GM10248 (cell line): ENCODE measurements around the gene MCFD2.

Source experiments
- CTCF ChIA-PET: fragments of 300-600 bp; sonication (Branson Sonifier 250); formaldehyde crosslinking; extraction: SDS; loops from one replicate; lab custom pipeline; 2021; ENCODE audit warnings: antibody characterized with exemption; lab: Yijun Ruan, JAX
- POLR2A ChIA-PET: fragments of 350-650 bp; sonication (Branson Sonifier 250); formaldehyde crosslinking; extraction: SDS; loops from one replicate; lab custom pipeline; 2020; ENCODE audit warnings: antibody characterized with exemption; lab: Yijun Ruan, JAX
- DNase-seq: peaks from one replicate; pipeline ENCODE4 v3.0.0; 2012; ENCODE audit errors: extremely low spot score
- CTCF ChIP-seq: IDR thresholded peaks from 2 replicates; pipeline ENCODE4 v1.5.1; 2012; ENCODE audit warnings: mild to moderate bottlenecking, low read depth; ENCODE audit errors: extremely low read depth, missing control alignments, control extremely low read depth

The MCFD2 gene

GRCh38 chr2:46875226-46875899 is 40.2 kb downstream of the MCFD2 start:
- POLR2A ChIA-PET: no interaction called here
- no peak for TF ChIP-seq CTCF
- no peak for DNase-seq
- CTCF ChIA-PET: interaction anchor here (1.1 to 1.9 kb wide), 3 partner anchors 10 to 447 kb away, joined by 3 to 5 read pairs (median 3); no protein-coding TSS in a partner anchor

DNA sequence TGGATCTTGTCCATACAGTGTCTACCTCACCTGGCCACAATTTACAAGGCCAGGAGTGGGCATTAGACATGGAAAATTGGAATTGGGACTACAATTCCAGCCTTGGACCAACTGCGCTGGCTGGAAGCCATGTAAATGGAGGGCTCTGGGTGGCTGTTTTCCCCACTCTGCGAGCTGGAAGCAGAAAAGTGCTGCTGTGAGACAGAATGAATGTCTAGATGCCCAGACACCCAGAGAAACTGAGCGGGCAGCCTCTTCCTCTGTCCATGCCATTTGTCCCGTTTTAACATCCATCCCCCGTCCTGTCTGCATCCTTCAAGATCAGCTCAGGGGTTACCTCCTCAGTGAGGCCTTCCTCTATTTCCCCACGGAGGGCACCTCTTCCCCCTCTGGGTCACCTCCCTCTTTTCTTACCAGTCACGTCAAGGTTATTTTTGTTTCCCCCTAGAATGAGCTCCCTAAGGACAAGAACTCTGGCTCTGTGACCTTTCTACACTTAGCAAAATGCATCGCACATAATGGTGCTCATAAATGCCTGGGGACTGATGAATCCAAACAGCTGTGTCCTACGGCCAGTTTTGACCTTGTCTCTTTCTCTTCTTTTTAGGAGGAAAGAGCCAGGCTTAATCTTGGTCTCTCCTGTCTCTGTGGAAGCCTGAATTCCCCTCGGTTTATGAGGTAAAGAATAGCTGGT is 41.2 kb downstream of the MCFD2 start:
- POLR2A ChIA-PET: no interaction called here
- CTCF ChIA-PET: interaction anchor here (1.1 to 2.4 kb wide), 3 partner anchors 14 to 448 kb away, joined by 3 to 8 read pairs (median 5); no protein-coding TSS in a partner anchor
- no peak for TF ChIP-seq CTCF
- no peak for DNase-seq

DNA sequence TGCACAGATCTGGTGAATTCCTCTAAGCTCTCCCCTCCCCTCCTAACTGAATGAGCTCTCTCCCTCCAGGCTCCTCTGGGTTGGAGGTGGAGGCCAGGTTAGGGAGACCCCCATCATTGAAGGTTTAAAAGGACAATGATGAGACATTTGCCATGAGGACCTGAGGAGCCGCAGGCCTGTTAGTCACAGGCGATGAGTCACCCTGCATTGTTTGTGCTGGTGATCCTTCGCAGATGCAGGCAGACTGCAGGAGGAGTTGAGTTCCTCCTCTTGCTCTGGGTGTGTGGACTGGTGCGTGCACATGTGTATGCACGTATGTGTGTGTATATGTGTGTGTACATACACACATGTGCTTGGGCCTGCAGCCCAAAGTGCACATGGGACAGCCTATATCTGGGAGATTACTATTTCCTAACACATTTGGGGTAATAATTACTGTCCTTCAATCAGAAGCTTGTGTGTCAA is 42.0 kb downstream of the MCFD2 start:
- POLR2A ChIA-PET: no interaction called here

DNA sequence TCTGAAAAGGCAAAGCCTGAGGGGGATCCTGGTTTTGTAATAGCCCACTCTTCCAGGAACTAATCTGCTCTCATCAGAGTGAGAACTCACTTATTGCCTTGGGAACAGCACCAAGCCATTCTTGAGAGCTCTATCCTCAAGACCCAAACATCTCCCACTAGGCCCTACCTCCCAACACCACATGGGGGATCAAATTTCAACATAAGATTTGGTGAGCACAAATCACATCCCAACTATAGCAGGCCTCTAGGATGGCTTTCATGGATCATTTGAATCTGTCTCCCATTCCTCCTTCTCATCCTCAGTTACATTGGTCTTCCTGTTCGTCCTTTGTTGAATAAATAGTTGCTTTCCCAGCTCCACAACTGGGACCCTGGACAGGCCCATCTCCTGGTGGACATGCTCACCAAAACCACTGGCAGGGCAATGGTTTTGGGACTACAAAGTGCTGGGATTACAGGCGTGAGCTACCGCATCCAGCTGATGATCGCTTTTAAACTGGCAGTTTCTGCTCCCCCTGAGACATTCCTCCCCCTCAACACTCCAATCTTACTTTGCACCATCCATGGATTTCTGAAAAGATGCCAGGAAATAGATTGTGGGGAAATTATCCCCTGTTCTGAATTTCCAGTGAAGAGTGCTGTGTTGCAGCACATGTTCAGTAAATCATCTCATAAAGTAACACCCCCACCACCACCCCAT is 42.6 kb downstream of the MCFD2 start:
- ChIA-PET POLR2A (no interaction called here), CTCF (interaction anchor here (1.4 to 2.4 kb wide), 4 partner anchors 12 to 450 kb away, joined by 3 to 8 read pairs (median 6); no protein-coding TSS in a partner anchor)
- DNase-seq: no peak
- no peak for TF ChIP-seq CTCF

More for the DNA sequence above, 42.0 kb downstream of the MCFD2 start:
- DNase-seq: no peak
- CTCF ChIA-PET: interaction anchor here (1.4 to 2.4 kb wide), 4 partner anchors 11 to 449 kb away, joined by 3 to 8 read pairs (median 6); no protein-coding TSS in a partner anchor
- TF ChIP-seq CTCF: no peak

DNA sequence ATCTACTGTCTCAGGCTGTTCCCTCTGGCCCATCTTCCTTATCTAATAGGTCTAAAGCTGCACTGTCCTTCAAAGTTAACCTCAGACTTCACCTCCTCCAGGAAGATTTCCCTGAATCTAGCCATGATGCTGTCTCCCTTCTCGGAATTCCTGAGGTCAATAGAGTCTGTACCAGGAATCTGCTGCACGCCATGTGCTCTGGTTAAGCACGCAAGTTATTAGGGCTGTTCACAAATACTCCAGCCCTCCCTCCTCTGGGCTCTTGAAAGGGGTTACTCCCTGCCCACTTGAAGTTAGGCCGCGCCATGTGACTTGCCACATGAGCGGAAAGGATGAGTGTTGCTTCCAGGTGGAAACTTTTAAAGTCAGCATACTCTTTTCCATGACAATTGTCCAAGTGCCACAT is 43.6 kb downstream of the MCFD2 start:
- CTCF ChIA-PET: interaction anchor here (1.8 to 2.4 kb wide), 2 partner anchors 12 to 15 kb away, joined by 8 read pairs; no protein-coding TSS in a partner anchor
- TF ChIP-seq CTCF: no peak
- DNase-seq: no peak
- POLR2A ChIA-PET: no interaction called here
